Left ventricle myocardium inferior (tissue), 1 donor: ENCODE data around the gene SNAPC2. TPM values are rescaled to one million over a fixed set of nuclear protein-coding genes. Genes with fewer than 3 reads are reported as not detected.

Source experiments
- DNase-seq: peaks from one replicate; pipeline ENCODE4 v3.0.0-alpha.2; 2020
- H3K27ac ChIP-seq: fragments of 200-600 bp; replicated peaks from 2 replicates; pipeline ENCODE4 v1.8.0; 2021
- H3K27me3 ChIP-seq: fragments of 200-600 bp; 2 replicates; pipeline ENCODE4 v1.8.0; 2021; ENCODE audit warnings: low read depth
- H3K36me3 ChIP-seq: fragments of 200-600 bp; 2 replicates; pipeline ENCODE4 v1.8.0; 2021
- H3K4me1 ChIP-seq: fragments of 200-600 bp; 2 replicates; pipeline ENCODE4 v1.8.0; 2021
- H3K4me3 ChIP-seq: fragments of 200-600 bp; 2 replicates; pipeline ENCODE4 v1.8.0; 2021; ENCODE audit warnings: mild to moderate bottlenecking, moderate library complexity
- H3K9me3 ChIP-seq: fragments of 200-600 bp; replicated peaks from 2 replicates; pipeline ENCODE4 v1.8.0; 2021
- CTCF ChIP-seq: fragments of 200-600 bp; IDR thresholded peaks from 2 replicates; pipeline ENCODE4 v1.8.0; 2021; ENCODE audit warnings: antibody characterized with exemption, mild to moderate bottlenecking, borderline replicate concordance
- intact Hi-C: fragments of 100-400 bp; cut with micrococcal nuclease; formaldehyde crosslinking; loops from one replicate; pipeline ENCODE4 v1.11.0; 2022
- total RNA-seq: library from RNA; stranded (reverse); fragmentation: NEBNext Ultra II Directional; extraction: Animal tissue kit (Norgen Biotek cat#: 25700); gene quantifications from one replicate; pipeline ENCODE4 v1.2.1, GENCODE V29; 2021
- donor health status: DM: no; HTN: yes; CAD: no; lungs with severe emphysema.

Gene SNAPC2
- total RNA-seq, 1 donor from 2014 or later, result 9.8 TPM

DNA sequence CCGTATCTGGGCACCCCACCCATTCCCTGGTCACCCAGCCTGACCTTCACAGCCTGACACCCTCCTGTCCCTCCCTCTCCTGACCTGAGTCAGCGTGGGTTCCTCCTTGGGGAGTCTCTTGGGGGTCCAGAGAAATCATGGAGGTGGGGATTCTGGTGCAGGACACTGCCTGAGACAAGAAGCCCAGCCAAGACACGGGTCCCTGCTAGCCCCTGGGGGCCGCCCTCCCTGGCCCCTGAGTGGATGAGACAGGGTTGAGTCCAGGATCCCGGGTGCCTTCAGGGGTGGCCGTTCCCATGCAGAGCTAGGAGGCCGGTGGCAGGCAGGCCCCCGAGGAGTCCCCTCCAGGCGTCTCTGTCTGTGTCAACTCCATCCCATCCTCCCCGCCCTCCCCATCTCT, 14.9 kb upstream of the SNAPC2 start:
- H3K4me3 ChIP-seq, result peak overlapping the region; percentile 97
- no peaks in the 10 kb centered on the region for H3K27me3 ChIP-seq
- H3K4me1 ChIP-seq, result peaks cover 54% of the 10 kb centered on the region
- no peaks in the 10 kb centered on the region for H3K9me3 ChIP-seq
- peaks cover 30% of the 10 kb centered on the region for H3K36me3 ChIP-seq
- no peak for TF ChIP-seq CTCF
- no peak overlapping the region for H3K27ac ChIP-seq
- no peak for DNase-seq
- intact Hi-C loops, result no loop called here

GRCh38 chr19:7905859-7906258, 14.3 kb upstream of the SNAPC2 start:
- no peak for TF ChIP-seq CTCF
- peaks cover 36% of the 10 kb centered on the region for H3K36me3 ChIP-seq
- no peak overlapping the region for H3K4me3 ChIP-seq
- H3K4me1 ChIP-seq, result peaks cover 54% of the 10 kb centered on the region
- no peak overlapping the region for H3K27ac ChIP-seq
- intact Hi-C loops, result no loop called here
- no peaks in the 10 kb centered on the region for H3K27me3 ChIP-seq
- DNase-seq, result no peak
- no peaks in the 10 kb centered on the region for H3K9me3 ChIP-seq

DNA sequence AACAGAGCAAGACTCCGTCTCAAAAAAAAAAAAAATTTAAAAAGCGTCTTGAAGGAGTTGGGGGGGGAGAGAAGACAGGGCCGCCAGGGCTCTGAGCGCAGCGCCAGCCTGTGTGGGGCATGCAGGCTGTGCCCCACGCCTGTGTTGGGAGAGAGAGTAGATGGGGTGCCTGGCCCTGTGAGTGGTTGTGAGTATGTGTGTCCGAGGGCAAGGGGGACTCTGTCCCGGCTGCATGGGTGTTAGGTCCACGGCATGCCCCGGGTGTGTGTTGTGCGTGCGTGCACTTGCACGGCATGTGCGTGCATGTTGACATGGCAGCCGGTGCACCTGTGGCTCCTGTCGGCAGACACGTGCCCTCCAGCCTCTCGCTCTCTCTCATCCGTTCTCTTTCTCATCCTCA, 13.0 kb upstream of the SNAPC2 start:
- H3K36me3 ChIP-seq, result peaks cover 48% of the 10 kb centered on the region
- H3K27ac ChIP-seq, result no peak overlapping the region
- no peak overlapping the region for H3K4me3 ChIP-seq
- no peaks in the 10 kb centered on the region for H3K27me3 ChIP-seq
- H3K4me1 ChIP-seq, result peaks cover 54% of the 10 kb centered on the region
- no peak for TF ChIP-seq CTCF
- DNase-seq, result no peak
- intact Hi-C loops, result no loop called here
- H3K9me3 ChIP-seq, result no peaks in the 10 kb centered on the region

GRCh38 chr19:7907544-7907943, 12.6 kb upstream of the SNAPC2 start:
- H3K4me3 ChIP-seq, result no peak overlapping the region
- H3K27ac ChIP-seq, result peak overlapping the region; percentile 23
- intact Hi-C loops, result no loop called here
- peaks cover 53% of the 10 kb centered on the region for H3K4me1 ChIP-seq
- H3K36me3 ChIP-seq, result peaks cover 53% of the 10 kb centered on the region
- H3K9me3 ChIP-seq, result no peaks in the 10 kb centered on the region
- no peaks in the 10 kb centered on the region for H3K27me3 ChIP-seq
- TF ChIP-seq CTCF, result no peak
- no peak for DNase-seq

DNA sequence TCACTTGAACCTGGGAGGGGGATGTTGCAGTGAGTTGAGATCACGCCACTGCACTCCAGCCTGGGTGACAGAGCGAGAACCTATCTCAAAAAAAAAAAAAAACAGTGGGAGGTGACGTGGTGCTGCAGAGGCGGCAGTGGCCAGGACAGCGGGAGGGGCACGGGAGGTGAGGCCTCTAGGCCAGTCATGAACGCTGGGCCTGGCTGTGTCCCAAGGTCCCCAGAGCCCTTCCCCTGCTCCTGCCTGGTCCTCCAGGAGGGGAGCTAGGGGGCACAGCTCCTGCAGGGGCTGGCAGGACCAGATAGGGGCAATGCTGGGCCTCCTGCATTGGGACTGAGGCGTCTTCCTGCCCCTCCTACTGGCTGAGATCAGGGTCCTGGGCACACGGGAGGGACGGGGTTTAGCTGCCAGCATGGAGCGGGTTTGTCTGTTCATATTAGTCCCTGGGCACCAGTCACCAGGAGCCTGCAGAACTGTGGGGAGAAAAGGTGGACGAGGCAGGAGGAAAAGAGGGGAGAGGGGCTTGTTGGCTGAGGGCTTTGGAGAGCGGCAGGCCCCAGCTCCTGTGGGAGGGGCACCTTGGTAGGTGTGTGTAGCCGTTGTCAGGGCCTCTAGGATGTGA, 11.9 kb upstream of the SNAPC2 start:
- peaks cover 59% of the 10 kb centered on the region for H3K36me3 ChIP-seq
- no peak for TF ChIP-seq CTCF
- no peak overlapping the region for H3K4me3 ChIP-seq
- DNase-seq, result no peak
- H3K27ac ChIP-seq, result peak overlapping the region; percentile 23
- intact Hi-C loops, result no loop called here
- H3K9me3 ChIP-seq, result no peaks in the 10 kb centered on the region
- H3K27me3 ChIP-seq, result no peaks in the 10 kb centered on the region
- H3K4me1 ChIP-seq, result peaks cover 47% of the 10 kb centered on the region
